Neural progenitor cell (in vitro differentiated cells): ENCODE results near the gene SIGLEC10.

Experiments used
- CTCF ChIP-seq: fragments of 200-600 bp; sonication (generic); IDR thresholded peaks from 2 replicates; pipeline ENCODE4 v1.5.1; 2017; ENCODE audit warnings: antibody characterized with exemption, mild to moderate bottlenecking
- EZH2 ChIP-seq: fragments of 200-600 bp; sonication (generic); IDR thresholded peaks from 2 replicates; pipeline ENCODE4 v1.6.1; 2017; ENCODE audit warnings: antibody characterized with exemption, mild to moderate bottlenecking, moderate library complexity
- EZH2phosphoT487 ChIP-seq: fragments of 200-600 bp; sonication (generic); IDR thresholded peaks from 2 replicates; pipeline ENCODE4 v1.6.1; 2017; ENCODE audit warnings: antibody characterized with exemption

- TF ChIP-seq EZH2 (no peak), CTCF (no peak), EZH2phosphoT487 (no peak)
These were observed 12.8 kb upstream of the SIGLEC10 start for GRCh38 chr19:51430221-51430620.
